ENCODE measurements around the gene TRHDE. TPM values are rescaled to one million over a fixed set of nuclear protein-coding genes. Genes with fewer than 3 reads are reported as not detected.

The TRHDE gene
- total RNA-seq, 1 experiment from 2014 or later = 5.5 TPM

GRCh38 chr12:72476301-72476700, 204.1 kb downstream of the TRHDE start (continued):
- no peak for TF ChIP-seq ZNF532 (CRISPR knock-in tag; IDR thresholded peaks at IDR 0.05; ENCODE audit: borderline replicate concordance)
- TF ChIP-seq NR2C2 (CRISPR knock-in tag; IDR thresholded peaks at IDR 0.05) = no peak
- TF ChIP-seq ZNF423 (CRISPR knock-in tag; IDR thresholded peaks at IDR 0.05) = no peak
- TF ChIP-seq NFYB (CRISPR knock-in tag; conservative IDR thresholded peaks at IDR 0.05; ENCODE audit: low read depth) = no peak
- TF ChIP-seq PREB (CRISPR knock-in tag; IDR thresholded peaks at IDR 0.05; ENCODE audit: borderline replicate concordance) = no peak
- TF ChIP-seq GABPB1 (CRISPR knock-in tag; IDR thresholded peaks at IDR 0.05) = no peak
- TF ChIP-seq ELF4 (CRISPR knock-in tag; IDR thresholded peaks at IDR 0.05; ENCODE audit: low read depth) = no peak

GRCh38 chr12:72485017-72485701, 213.0 kb downstream of the TRHDE start:
- H3K36me3 Mint-ChIP-seq = peaks cover 7% of the 10 kb centered on the region; the same call in 1 of the 2 replicates
- TF ChIP-seq SMAD3 (CRISPR knock-in tag; IDR thresholded peaks at IDR 0.05; ENCODE audit: borderline replicate concordance) = no peak
- no peak for TF ChIP-seq ELF4 (CRISPR knock-in tag; IDR thresholded peaks at IDR 0.05; ENCODE audit: low read depth)
- TF ChIP-seq NR3C1 (CRISPR knock-in tag; conservative IDR thresholded peaks at IDR 0.05; ENCODE audit: low read depth) = no peak
- TF ChIP-seq JUN (CRISPR knock-in tag; IDR thresholded peaks at IDR 0.05) = no peak
- ChIA-PET POLR2A (no interaction called here), CTCF (interaction anchor here (0.5 kb wide), 1 partner anchor 99 kb away, joined by 6 read pairs; no protein-coding TSS in a partner anchor)
- peaks cover 12% of the 10 kb centered on the region for H3K9me3 Mint-ChIP-seq
- DNase-seq (ENCODE audit: low spot score) (no peak), ATAC-seq (no peak)
- H3K4me3 Mint-ChIP-seq = no peak overlapping the region
- H3K4me1 Mint-ChIP-seq = no peaks in the 10 kb centered on the region
- H3K27me3 Mint-ChIP-seq (ENCODE audit: low read depth) = no peaks in the 10 kb centered on the region
- no peak overlapping the region for H3K27ac Mint-ChIP-seq

- H3K4me1 Mint-ChIP-seq = no peaks in the 10 kb centered on the region
- ATAC-seq (no peak), DNase-seq (ENCODE audit: low spot score) (no peak)
- H3K27me3 Mint-ChIP-seq (ENCODE audit: low read depth) = no peaks in the 10 kb centered on the region
- H3K27ac Mint-ChIP-seq = no peak overlapping the region
- no peak overlapping the region for H3K4me3 Mint-ChIP-seq
- CTCF ChIA-PET = no interaction called here
- peaks cover 4% of the 10 kb centered on the region; the same call in 1 of the 2 replicates for H3K36me3 Mint-ChIP-seq
- POLR2A ChIA-PET = interaction anchor here (0.6 kb wide), 1 partner anchor 532 kb away, joined by 3 read pairs; no protein-coding TSS in a partner anchor
- peaks cover 10% of the 10 kb centered on the region for H3K9me3 Mint-ChIP-seq
- TF ChIP-seq AFF4 (CRISPR knock-in tag; IDR thresholded peaks at IDR 0.05; ENCODE audit: borderline replicate concordance) = no peak
- no peak for TF ChIP-seq ZNF263 (CRISPR knock-in tag; IDR thresholded peaks at IDR 0.05; ENCODE audit: low read depth)
- TF ChIP-seq CREB1 (CRISPR knock-in tag; IDR thresholded peaks at IDR 0.05) = no peak
- no peak for TF ChIP-seq HMGA2 (CRISPR knock-in tag; IDR thresholded peaks at IDR 0.05)
- TF ChIP-seq CREM (CRISPR knock-in tag; IDR thresholded peaks at IDR 0.05) = no peak
- TF ChIP-seq CDX4 (CRISPR knock-in tag; IDR thresholded peaks at IDR 0.05; ENCODE audit: borderline replicate concordance) = no peak
- no peak for TF ChIP-seq GABPB1 (CRISPR knock-in tag; IDR thresholded peaks at IDR 0.05)
- no peak for TF ChIP-seq ZNF317 (CRISPR knock-in tag; IDR thresholded peaks at IDR 0.05; ENCODE audit: borderline replicate concordance, low read depth)
- no peak for TF ChIP-seq CTCF (IDR thresholded peaks at IDR 0.05)
- no peak for TF ChIP-seq MLX (CRISPR knock-in tag; IDR thresholded peaks at IDR 0.05)
Measured at GRCh38 chr12:72491426-72491825, 219.3 kb downstream of the TRHDE start.
